Loucy (cell line): ENCODE measurements around the gene SCAMP2.
A peak's percentile ranks its signal among the peaks of the same experiment; 100 is the strongest.

Source experiments
- H2AFZ ChIP-seq: fragments of 200-600 bp; sonication (generic); 2 replicates; pipeline ENCODE4 v1.6.0; 2016; ENCODE audit warnings: antibody characterized with exemption, mild to moderate bottlenecking, low read length, moderate library complexity
- H3F3A ChIP-seq: fragments of 200-600 bp; 2 replicates; pipeline ENCODE4 v1.6.0; 2016; ENCODE audit warnings: antibody characterized with exemption, low read depth, mild to moderate bottlenecking
- H3K27me3 ChIP-seq: fragments of 200-600 bp; sonication (generic); 2 replicates; pipeline ENCODE4 v1.6.1; 2014; ENCODE audit warnings: low read length, mild to moderate bottlenecking; ENCODE audit not compliant: insufficient read depth, poor library complexity, severe bottlenecking
- H3K36me3 ChIP-seq: fragments of 200-600 bp; sonication (generic); 2 replicates; pipeline ENCODE4 v1.6.1; 2016; ENCODE audit warnings: low read length; ENCODE audit not compliant: insufficient read depth
- H3K4me1 ChIP-seq: fragments of 200-600 bp; sonication (generic); 2 replicates; pipeline ENCODE4 v1.5.1; 2014; ENCODE audit warnings: low read length, mild to moderate bottlenecking; ENCODE audit not compliant: insufficient read depth, poor library complexity, severe bottlenecking
- H3K4me2 ChIP-seq: fragments of 200-600 bp; sonication (generic); 2 replicates; pipeline ENCODE4 v1.6.0; 2014; ENCODE audit warnings: antibody characterized with exemption, low read length, low read depth, mild to moderate bottlenecking; ENCODE audit not compliant: poor library complexity, severe bottlenecking
- H3K4me3 ChIP-seq: fragments of 200-600 bp; sonication (generic); 2 replicates; pipeline ENCODE4 v1.5.1; 2014; ENCODE audit warnings: low read length, mild to moderate bottlenecking, mixed read lengths; ENCODE audit not compliant: poor library complexity, severe bottlenecking
- H3K79me2 ChIP-seq: fragments of 200-600 bp; sonication (generic); 2 replicates; pipeline ENCODE4 v1.6.1; 2014; ENCODE audit warnings: low read length; ENCODE audit not compliant: insufficient read depth
- H3K9ac ChIP-seq: fragments of 200-600 bp; sonication (generic); 2 replicates; pipeline ENCODE4 v1.6.0; 2014; ENCODE audit warnings: mild to moderate bottlenecking, low read depth, low read length, moderate library complexity; ENCODE audit not compliant: poor library complexity, severe bottlenecking
- H3K9me2 ChIP-seq: fragments of 200-600 bp; sonication (generic); replicated peaks from 2 replicates; pipeline ENCODE4 v1.6.1; 2016; ENCODE audit warnings: low read depth, low read length, mixed read lengths
- H3K9me3 ChIP-seq: fragments of 200-600 bp; sonication (generic); 2 replicates; pipeline ENCODE4 v1.6.1; 2014; ENCODE audit warnings: mild to moderate bottlenecking, antibody characterized with exemption, low read length, low read depth; ENCODE audit not compliant: insufficient read depth
- H4K20me1 ChIP-seq: fragments of 200-600 bp; sonication (generic); 2 replicates; pipeline ENCODE4 v1.6.0; 2014; ENCODE audit warnings: antibody characterized with exemption, low read length, mild to moderate bottlenecking; ENCODE audit not compliant: insufficient read depth, poor library complexity, severe bottlenecking
- EZH2phosphoT487 ChIP-seq: fragments of 200-600 bp; IDR thresholded peaks from 2 replicates; pipeline ENCODE4 v1.6.1; 2018; ENCODE audit warnings: antibody characterized with exemption, mild to moderate bottlenecking, moderate library complexity, borderline replicate concordance
- TF ChIP-seq, protein P1 (sequence below): fragments of 200-600 bp; sonication (generic); conservative IDR thresholded peaks from 2 replicates; pipeline ENCODE4 v1.5.1; 2014; ENCODE audit warnings: mild to moderate bottlenecking, antibody characterized with exemption, low read length

SCAMP2 gene

GRCh38 chr15:74835312-74835823, 37.8 kb downstream of the SCAMP2 start:
- Histone ChIP-seq H3K4me2 (no peak overlapping the region), H3K9ac (no peak overlapping the region), H4K20me1 (no peaks in the 10 kb centered on the region), H2AFZ (no peak overlapping the region), H3K79me2 (no peaks in the 10 kb centered on the region), H3K4me3 (no peak overlapping the region), H3K36me3 (no peaks in the 10 kb centered on the region), H3K4me1 (peaks cover 10% of the 10 kb centered on the region), H3F3A (no peaks in the 10 kb centered on the region), H3K27me3 (no peaks in the 10 kb centered on the region), H3K9me2 (no peaks in the 10 kb centered on the region), H3K9me3 (no peaks in the 10 kb centered on the region)
- TF ChIP-seq EZH2phosphoT487, result no peak
- TF ChIP-seq, protein P1, sequence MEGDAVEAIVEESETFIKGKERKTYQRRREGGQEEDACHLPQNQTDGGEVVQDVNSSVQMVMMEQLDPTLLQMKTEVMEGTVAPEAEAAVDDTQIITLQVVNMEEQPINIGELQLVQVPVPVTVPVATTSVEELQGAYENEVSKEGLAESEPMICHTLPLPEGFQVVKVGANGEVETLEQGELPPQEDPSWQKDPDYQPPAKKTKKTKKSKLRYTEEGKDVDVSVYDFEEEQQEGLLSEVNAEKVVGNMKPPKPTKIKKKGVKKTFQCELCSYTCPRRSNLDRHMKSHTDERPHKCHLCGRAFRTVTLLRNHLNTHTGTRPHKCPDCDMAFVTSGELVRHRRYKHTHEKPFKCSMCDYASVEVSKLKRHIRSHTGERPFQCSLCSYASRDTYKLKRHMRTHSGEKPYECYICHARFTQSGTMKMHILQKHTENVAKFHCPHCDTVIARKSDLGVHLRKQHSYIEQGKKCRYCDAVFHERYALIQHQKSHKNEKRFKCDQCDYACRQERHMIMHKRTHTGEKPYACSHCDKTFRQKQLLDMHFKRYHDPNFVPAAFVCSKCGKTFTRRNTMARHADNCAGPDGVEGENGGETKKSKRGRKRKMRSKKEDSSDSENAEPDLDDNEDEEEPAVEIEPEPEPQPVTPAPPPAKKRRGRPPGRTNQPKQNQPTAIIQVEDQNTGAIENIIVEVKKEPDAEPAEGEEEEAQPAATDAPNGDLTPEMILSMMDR, result peak; percentile 88

DNA sequence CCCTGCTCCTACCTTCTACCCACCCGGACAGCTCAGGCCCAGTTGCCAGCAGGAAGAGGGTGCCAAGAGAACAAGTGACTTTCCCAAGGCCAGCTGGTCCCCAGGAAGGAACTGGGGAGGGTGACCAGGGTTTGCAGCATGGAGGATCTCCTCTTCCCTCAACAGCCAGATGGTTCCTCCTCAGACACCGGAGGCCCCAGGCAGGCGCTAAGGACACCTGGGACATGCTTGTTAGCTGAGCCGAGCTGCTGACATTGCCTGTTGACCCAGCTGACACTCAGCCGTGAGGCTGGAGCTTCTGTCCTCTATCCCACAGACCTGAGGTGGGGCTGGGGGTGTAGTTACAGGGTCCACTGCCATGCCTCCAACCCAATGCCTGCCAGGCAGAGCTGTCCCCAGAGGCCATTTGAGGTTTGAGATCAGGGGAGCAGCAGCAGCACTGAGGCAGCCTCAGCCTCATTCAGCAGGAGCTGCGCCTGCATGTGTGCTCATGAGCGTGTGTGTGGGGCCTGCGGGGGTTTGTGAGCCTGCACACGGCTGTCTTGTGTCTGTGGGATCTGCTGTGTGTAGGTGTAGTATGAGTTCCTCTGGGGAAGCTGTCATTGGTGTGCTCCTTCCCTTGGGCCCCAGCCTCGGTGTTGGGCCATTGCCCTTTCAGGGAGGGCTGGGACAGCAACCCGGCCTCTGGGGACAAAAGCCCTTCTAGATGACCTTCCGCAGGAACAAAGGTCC, 39.6 kb downstream of the SCAMP2 start:
- Histone ChIP-seq H3K27me3 (no peaks in the 10 kb centered on the region), H3F3A (no peaks in the 10 kb centered on the region), H3K36me3 (no peaks in the 10 kb centered on the region), H3K79me2 (no peaks in the 10 kb centered on the region), H3K4me1 (peaks cover 10% of the 10 kb centered on the region), H3K9me3 (no peaks in the 10 kb centered on the region), H3K9ac (peak overlapping the region; percentile 54), H4K20me1 (no peaks in the 10 kb centered on the region), H3K4me2 (no peak overlapping the region), H3K9me2 (no peaks in the 10 kb centered on the region), H2AFZ (no peak overlapping the region), H3K4me3 (no peak overlapping the region)
- TF ChIP-seq, protein P1, result no peak
- no peak for TF ChIP-seq EZH2phosphoT487

DNA sequence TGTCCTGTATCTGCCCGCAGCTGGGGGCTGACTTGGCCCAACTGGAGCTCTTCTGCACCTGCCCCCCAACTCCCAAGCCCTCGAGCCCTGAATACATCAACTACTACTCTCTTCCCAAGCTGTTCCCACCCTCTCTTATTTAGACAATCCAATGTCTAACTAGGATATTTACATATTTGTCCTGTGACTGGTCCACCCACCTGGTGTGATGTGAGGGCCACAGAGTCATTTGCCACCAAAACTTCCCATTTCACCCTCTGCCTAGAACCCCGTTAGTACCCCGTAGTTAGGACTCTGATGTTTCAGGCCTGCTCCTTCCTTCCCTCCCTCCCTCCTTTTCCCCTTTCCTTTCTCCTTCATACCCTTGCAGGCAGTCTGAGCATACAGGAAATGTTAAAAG, 40.3 kb downstream of the SCAMP2 start:
- no peak for TF ChIP-seq EZH2phosphoT487
- TF ChIP-seq, protein P1, result no peak
- H3K36me3 ChIP-seq, result no peaks in the 10 kb centered on the region
- H3K4me3 ChIP-seq, result no peak overlapping the region
- peak overlapping the region; percentile 54 for H3K9ac ChIP-seq
- no peaks in the 10 kb centered on the region for H3K79me2 ChIP-seq
- H3K4me1 ChIP-seq, result peaks cover 10% of the 10 kb centered on the region
- no peaks in the 10 kb centered on the region for H3F3A ChIP-seq
- H3K27me3 ChIP-seq, result no peaks in the 10 kb centered on the region
- H3K4me2 ChIP-seq, result no peak overlapping the region
- no peaks in the 10 kb centered on the region for H3K9me2 ChIP-seq
- no peaks in the 10 kb centered on the region for H4K20me1 ChIP-seq
- H2AFZ ChIP-seq, result no peak overlapping the region
- H3K9me3 ChIP-seq, result no peaks in the 10 kb centered on the region
